Mucosa of stomach (tissue), 1 donor: ENCODE results near the gene ADCY3.

Source experiments
- H3K27me3 ChIP-seq: one replicate; pipeline ENCODE4 v1.7.0; 2013; ENCODE audit warnings: mild to moderate bottlenecking, low read length; ENCODE audit not compliant: control insufficient read depth, insufficient read depth
- H3K36me3 ChIP-seq: one replicate; pipeline ENCODE4 v1.7.0; 2013; ENCODE audit warnings: low read length; ENCODE audit not compliant: control insufficient read depth, insufficient read depth
- H3K4me1 ChIP-seq: one replicate; pipeline ENCODE4 v1.7.0; 2013; ENCODE audit warnings: mild to moderate bottlenecking, low read length; ENCODE audit not compliant: control insufficient read depth, insufficient read depth
- H3K4me3 ChIP-seq: one replicate; pipeline ENCODE4 v1.7.0; 2013; ENCODE audit warnings: low read length
- H3K9ac ChIP-seq: one replicate; pipeline ENCODE4 v1.7.0; 2013; ENCODE audit warnings: mild to moderate bottlenecking, low read length, moderate library complexity
- H3K9me3 ChIP-seq: one replicate; pipeline ENCODE4 v1.7.0; 2013; ENCODE audit warnings: mild to moderate bottlenecking, low read length, moderate library complexity; ENCODE audit not compliant: control insufficient read depth
- donor health status: Pancreatic carcinoma.

Gene ADCY3

GRCh38 chr2:24852431-24853020, 67.5 kb downstream of the ADCY3 start:
- Histone ChIP-seq H3K9me3 (no peaks in the 10 kb centered on the region), H3K27me3 (no peaks in the 10 kb centered on the region), H3K4me1 (no peaks in the 10 kb centered on the region), H3K9ac (no peak overlapping the region), H3K36me3 (no peaks in the 10 kb centered on the region), H3K4me3 (no peak overlapping the region)

GRCh38 chr2:24852026-24852425, 68.0 kb downstream of the ADCY3 start:
- no peaks in the 10 kb centered on the region for H3K4me1 ChIP-seq
- no peak overlapping the region for H3K9ac ChIP-seq
- H3K9me3 ChIP-seq = no peaks in the 10 kb centered on the region
- H3K4me3 ChIP-seq = no peak overlapping the region
- no peaks in the 10 kb centered on the region for H3K27me3 ChIP-seq
- H3K36me3 ChIP-seq = no peaks in the 10 kb centered on the region

GRCh38 chr2:24850944-24851343, 69.1 kb downstream of the ADCY3 start:
- no peak overlapping the region for H3K9ac ChIP-seq
- H3K9me3 ChIP-seq = no peaks in the 10 kb centered on the region
- H3K27me3 ChIP-seq = no peaks in the 10 kb centered on the region
- no peak overlapping the region for H3K4me3 ChIP-seq
- no peaks in the 10 kb centered on the region for H3K36me3 ChIP-seq
- H3K4me1 ChIP-seq = no peaks in the 10 kb centered on the region

- no peaks in the 10 kb centered on the region for H3K4me1 ChIP-seq
- H3K4me3 ChIP-seq = no peak overlapping the region
- no peaks in the 10 kb centered on the region for H3K9me3 ChIP-seq
- no peaks in the 10 kb centered on the region for H3K36me3 ChIP-seq
- H3K9ac ChIP-seq = no peak overlapping the region
- no peaks in the 10 kb centered on the region for H3K27me3 ChIP-seq
These were observed 74.3 kb downstream of the ADCY3 start for GRCh38 chr2:24845691-24846090.

GRCh38 chr2:24844023-24844685, 75.9 kb downstream of the ADCY3 start:
- no peaks in the 10 kb centered on the region for H3K36me3 ChIP-seq
- H3K27me3 ChIP-seq = no peaks in the 10 kb centered on the region
- no peak overlapping the region for H3K4me3 ChIP-seq
- no peak overlapping the region for H3K9ac ChIP-seq
- H3K4me1 ChIP-seq = no peaks in the 10 kb centered on the region
- no peaks in the 10 kb centered on the region for H3K9me3 ChIP-seq

GRCh38 chr2:24843330-24843860, 76.6 kb downstream of the ADCY3 start:
- no peak overlapping the region for H3K9ac ChIP-seq
- no peaks in the 10 kb centered on the region for H3K9me3 ChIP-seq
- H3K36me3 ChIP-seq = no peaks in the 10 kb centered on the region
- no peak overlapping the region for H3K4me3 ChIP-seq
- H3K27me3 ChIP-seq = no peaks in the 10 kb centered on the region
- no peaks in the 10 kb centered on the region for H3K4me1 ChIP-seq

- no peak overlapping the region for H3K9ac ChIP-seq
- H3K27me3 ChIP-seq = no peaks in the 10 kb centered on the region
- no peaks in the 10 kb centered on the region for H3K4me1 ChIP-seq
- H3K9me3 ChIP-seq = no peaks in the 10 kb centered on the region
- H3K4me3 ChIP-seq = no peak overlapping the region
- H3K36me3 ChIP-seq = no peaks in the 10 kb centered on the region
These were observed 77.7 kb downstream of the ADCY3 start for GRCh38 chr2:24842081-24843050.

- H3K4me3 ChIP-seq = no peak overlapping the region
- no peak overlapping the region for H3K9ac ChIP-seq
- H3K27me3 ChIP-seq = no peaks in the 10 kb centered on the region
- H3K4me1 ChIP-seq = no peaks in the 10 kb centered on the region
- no peaks in the 10 kb centered on the region for H3K9me3 ChIP-seq
- no peaks in the 10 kb centered on the region for H3K36me3 ChIP-seq
These were observed 78.8 kb downstream of the ADCY3 start for GRCh38 chr2:24840962-24841945.

- Histone ChIP-seq H3K4me1 (no peaks in the 10 kb centered on the region), H3K36me3 (no peaks in the 10 kb centered on the region), H3K4me3 (no peak overlapping the region), H3K9ac (no peak overlapping the region), H3K9me3 (no peaks in the 10 kb centered on the region), H3K27me3 (no peaks in the 10 kb centered on the region)
These were observed 79.7 kb downstream of the ADCY3 start for GRCh38 chr2:24840164-24840869.

- H3K36me3 ChIP-seq = no peaks in the 10 kb centered on the region
- no peaks in the 10 kb centered on the region for H3K4me1 ChIP-seq
- no peaks in the 10 kb centered on the region for H3K9me3 ChIP-seq
- no peak overlapping the region for H3K4me3 ChIP-seq
- H3K9ac ChIP-seq = no peak overlapping the region
- H3K27me3 ChIP-seq = no peaks in the 10 kb centered on the region
These were observed 80.3 kb downstream of the ADCY3 start for GRCh38 chr2:24839729-24840128.

- no peaks in the 10 kb centered on the region for H3K4me1 ChIP-seq
- no peaks in the 10 kb centered on the region for H3K9me3 ChIP-seq
- H3K36me3 ChIP-seq = no peaks in the 10 kb centered on the region
- no peaks in the 10 kb centered on the region for H3K27me3 ChIP-seq
- no peak overlapping the region for H3K4me3 ChIP-seq
- H3K9ac ChIP-seq = no peak overlapping the region
These were observed 81.5 kb downstream of the ADCY3 start for GRCh38 chr2:24838541-24838940.
